Esophagus squamous epithelium (tissue), 5 donors: ENCODE data around the gene PANX2. TPM values are rescaled to one million over a fixed set of nuclear protein-coding genes. Genes with fewer than 3 reads are reported as not detected.
A peak's percentile ranks its signal among the peaks of the same experiment; 100 is the strongest.

ENCODE experiments used
- DNase-seq: peaks from one replicate; lab custom pipeline; 2025; lab: John Stamatoyannopoulos, UW
- H3K27ac ChIP-seq, 4 donors: fragments of 200-600 bp; sonication (generic); one replicate each; pipeline ENCODE4 v1.5.1; 2016 to 2019; ENCODE audit warnings: mild to moderate bottlenecking in 1 of 4
- H3K27me3 ChIP-seq, 4 donors: fragments of 200-600 bp; sonication (generic); 1 replicate in 3 of 4; 2 replicates in 1 of 4; pipeline versions ENCODE4 v1.5.1 to v1.6.0; 2017 to 2021; ENCODE audit warnings: antibody characterized with exemption in 1 of 4
- H3K36me3 ChIP-seq, 3 donors: fragments of 200-600 bp; sonication (generic); one replicate each; pipeline ENCODE4 v1.5.1; 2016 to 2019
- H3K4me1 ChIP-seq, 3 donors: fragments of 200-600 bp; sonication (generic); one replicate each; pipeline ENCODE4 v1.5.1; 2017 to 2019
- H3K4me3 ChIP-seq, 4 donors: fragments of 200-600 bp; sonication (generic); 1 replicate in 3 of 4; 2 replicates in 1 of 4; pipeline ENCODE4 v1.5.1; 2016 to 2019; ENCODE audit warnings: mild to moderate bottlenecking in 2 of 4, moderate library complexity in 1 of 4
- H3K9me3 ChIP-seq, 3 donors: fragments of 200-600 bp; sonication (generic); one replicate each; pipeline ENCODE4 v1.5.1; 2016 to 2019
- CTCF ChIP-seq, 6 experiments: fragments of 450-650 bp in 4 of 6; fragments of 200-600 bp in 2 of 6; sonication (generic) in 2 of 6; IDR thresholded peaks; one replicate each; pipeline ENCODE4 v1.5.1; 2016 to 2019; ENCODE audit warnings: antibody characterized with exemption in 6 of 6, mild to moderate bottlenecking in 4 of 6, moderate library complexity in 4 of 6
- POLR2A ChIP-seq, 4 donors: fragments of 450-650 bp; IDR thresholded peaks; one replicate each; pipeline ENCODE4 v1.6.1; 2017; ENCODE audit warnings: antibody characterized with exemption in 4 of 4, mild to moderate bottlenecking in 4 of 4, moderate library complexity in 3 of 4
- WGBS, 2 donors: methylation state at CpG; one replicate each; pipeline ENCODE4 v1.1.5; 2018; 5-methylcytosine and 5-hydroxymethylcytosine counted together
- intact Hi-C: fragments of 100-400 bp; cut with DNase I; formaldehyde crosslinking; loops from one replicate; pipeline ENCODE4 v1.15.0; 2022
- total RNA-seq, 4 donors: library from RNA; depleted of rRNA; stranded (reverse); fragments of >200 nt; gene quantifications; one replicate each; pipeline ENCODE4 v1.1.0, GENCODE V29; 2016
- donor health status: DM: yes; HTN: yes; CAD: no.

PANX2 gene
- total RNA-seq, 4 donors from 2014 or later, result 1.6 to 4.5 (median 3.4) TPM

DNA sequence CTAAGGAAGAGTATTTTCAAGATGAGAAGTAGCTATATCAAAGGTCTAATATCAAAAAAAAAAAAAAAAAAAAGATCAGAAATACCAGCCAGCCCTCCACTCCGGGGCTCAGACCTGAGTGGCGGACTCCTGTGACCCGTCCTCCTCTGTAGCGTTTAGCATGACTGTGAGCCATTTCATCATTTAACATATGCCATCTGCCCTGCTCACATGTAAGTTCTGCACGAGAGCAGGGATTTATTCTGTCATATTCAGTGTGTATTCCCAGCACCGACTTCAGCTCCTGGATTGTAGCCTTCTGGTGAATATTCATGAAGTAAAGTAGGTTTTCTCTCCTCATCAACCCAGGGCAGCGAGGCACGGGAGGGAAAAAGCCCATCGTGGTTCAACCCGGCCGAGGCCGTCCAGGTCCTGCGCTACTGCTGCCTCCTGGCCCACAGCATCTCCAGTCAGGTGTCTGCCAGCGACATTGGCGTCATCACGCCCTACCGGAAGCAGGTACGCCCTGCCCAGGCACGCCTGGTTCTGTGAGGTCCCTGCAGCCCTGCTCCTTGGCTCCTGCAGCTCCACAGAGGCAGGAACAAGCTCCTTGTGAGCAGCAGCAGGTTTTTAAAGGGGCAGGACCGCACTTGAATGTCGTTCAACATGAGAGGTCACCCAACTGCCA lies 12.7 kb upstream of the PANX2 start:
- Histone ChIP-seq H3K4me3 (no peak overlapping the region), H3K36me3 (no peaks in the 10 kb centered on the region), H3K9me3 (no peaks in the 10 kb centered on the region), H3K27ac (peak overlapping the region in 3 of 4 donors; percentile 22 to 49 (median 45)), H3K4me1 (peaks cover 0 to 9% (median 0%) of the 10 kb centered on the region in 3 donors), H3K27me3 (peaks cover 0 to 7% (median 0%) of the 10 kb centered on the region in 4 donors)
- intact Hi-C loops, result no loop called here
- no peak for TF ChIP-seq CTCF (IDR thresholded peaks at IDR 0.05)
- no peak for TF ChIP-seq POLR2A (IDR thresholded peaks at IDR 0.05)
- 38 to 50% methylated on average over 12 of the region's 21 CpGs for WGBS, 2 donors
- DNase-seq, result no peak

- Histone ChIP-seq H3K9me3 (no peaks in the 10 kb centered on the region), H3K36me3 (no peaks in the 10 kb centered on the region), H3K27ac (no peak overlapping the region), H3K27me3 (peaks cover 0 to 7% (median 0%) of the 10 kb centered on the region in 4 donors), H3K4me1 (peaks cover 0 to 9% (median 0%) of the 10 kb centered on the region in 3 donors), H3K4me3 (no peak overlapping the region)
- TF ChIP-seq CTCF (IDR thresholded peaks at IDR 0.05) (no peak), POLR2A (IDR thresholded peaks at IDR 0.05) (no peak)
- intact Hi-C loops, result no loop called here
- WGBS, 2 donors, result 79 to 88% methylated on average over 5 of the region's 7 CpGs
- DNase-seq, result no peak
Measured at GRCh38 chr22:50160947-50161346, 9.6 kb upstream of the PANX2 start.

GRCh38 chr22:50161508-50162390 lies 8.8 kb upstream of the PANX2 start:
- intact Hi-C loops, result no loop called here
- H3K9me3 ChIP-seq, result no peaks in the 10 kb centered on the region
- WGBS, 2 donors, result 61 to 94% methylated on average over 4 to 7 of the region's 23 CpGs
- TF ChIP-seq POLR2A (IDR thresholded peaks at IDR 0.05) (no peak), CTCF (IDR thresholded peaks at IDR 0.05) (no peak)
- H3K27ac ChIP-seq, result no peak overlapping the region
- H3K4me3 ChIP-seq, result no peak overlapping the region
- no peak for DNase-seq
- peaks cover 0 to 9% (median 0%) of the 10 kb centered on the region in 3 donors for H3K4me1 ChIP-seq
- H3K36me3 ChIP-seq, result no peaks in the 10 kb centered on the region
- H3K27me3 ChIP-seq, result peaks cover 0 to 7% (median 0%) of the 10 kb centered on the region in 4 donors

- Histone ChIP-seq H3K4me1 (peaks cover 0 to 9% (median 0%) of the 10 kb centered on the region in 3 donors), H3K9me3 (no peaks in the 10 kb centered on the region), H3K27me3 (peaks cover 0 to 10% (median 0%) of the 10 kb centered on the region in 4 donors), H3K27ac (no peak overlapping the region), H3K36me3 (no peaks in the 10 kb centered on the region), H3K4me3 (no peak overlapping the region)
- intact Hi-C loops, result no loop called here
- no peak for DNase-seq
- TF ChIP-seq CTCF (IDR thresholded peaks at IDR 0.05) (no peak), POLR2A (IDR thresholded peaks at IDR 0.05) (no peak)
- 50% methylated on average over 2 of the region's 10 CpGs; no CpG with 5 or more reads in 1 of the 2 donors for WGBS, 2 donors
Measured at GRCh38 chr22:50162391-50162956, 8.1 kb upstream of the PANX2 start.
